ENCODE results near the gene DISC1. TPM values are rescaled to one million over a fixed set of nuclear protein-coding genes. Genes with fewer than 3 reads are reported as not detected.

Gene DISC1
- total RNA-seq, 1 experiment from 2014 or later, result 1.8 TPM

- H3K79me2 ChIP-seq (ENCODE audit: insufficient read depth, low read length), result no peaks in the 10 kb centered on the region
- no TSS peak for BruUV-seq (replicated peaks)
- no peaks in the 10 kb centered on the region for H3K4me1 ChIP-seq (ENCODE audit: control insufficient read depth in 1 of 2, insufficient read depth in 2 of 2, low read length in 2 of 2)
- DNase-seq (ENCODE audit: low read depth, low spot score) (no peak), ATAC-seq (no peak)
- H3K27me3 ChIP-seq (ENCODE audit: insufficient read depth, low read length), result no peaks in the 10 kb centered on the region
- no peak overlapping the region for H2AFZ ChIP-seq (ENCODE audit: low read depth, low read length, poor library complexity, severe bottlenecking)
- intact Hi-C loops (cut with micrococcal nuclease), result no loop called here
- no peaks in the 10 kb centered on the region for H3K9me3 ChIP-seq (ENCODE audit: control insufficient read depth in 1 of 2, insufficient read depth in 1 of 2, low read depth in 1 of 2, low read length in 2 of 2)
- no peak overlapping the region for H3K27ac ChIP-seq (ENCODE audit: low read depth, low read length)
- H3K9ac ChIP-seq (ENCODE audit: low read length), result no peak overlapping the region
- no peak overlapping the region for H3K4me2 ChIP-seq (ENCODE audit: low read length)
- no peaks in the 10 kb centered on the region for H3K36me3 ChIP-seq (ENCODE audit: control insufficient read depth in 1 of 2, insufficient read depth in 2 of 2, low read length in 2 of 2)
- H3K9me2 ChIP-seq (ENCODE audit: insufficient read depth), result no peaks in the 10 kb centered on the region
- TF ChIP-seq MAX (IDR thresholded peaks at IDR 0.05) (no peak), TCF7L2 (IDR thresholded peaks at IDR 0.05; ENCODE audit: borderline replicate concordance, extremely low read depth, insufficient read depth, insufficient read length) (no peak), EZH2phosphoT487 (IDR thresholded peaks at IDR 0.05; ENCODE audit: borderline replicate concordance) (no peak), CBX3 (IDR thresholded peaks at IDR 0.05; ENCODE audit: low read depth) (no peak), EZH2 (IDR thresholded peaks at IDR 0.05) (no peak), ELF1 (IDR thresholded peaks at IDR 0.05; ENCODE audit: borderline replicate concordance, low read depth) (no peak), CTCF (IDR thresholded peaks at IDR 0.05 in 2 of 3, conservative IDR thresholded peaks at IDR 0.05 in 1 of 3; ENCODE audit: borderline replicate concordance in 1 of 3, insufficient read depth in 1 of 3, low read depth in 2 of 3, low read length in 2 of 3) (no peak), POLR2A (IDR thresholded peaks at IDR 0.05; ENCODE audit: borderline replicate concordance, extremely low read depth, insufficient read depth, insufficient read length) (no peak), ZNF274 (IDR thresholded peaks at IDR 0.05; ENCODE audit: low read depth, low read length) (no peak), SIN3A (IDR thresholded peaks at IDR 0.05; ENCODE audit: low read depth) (no peak), ZBTB33 (IDR thresholded peaks at IDR 0.05; ENCODE audit: extremely low read depth, insufficient replicate concordance, low read length) (no peak), JUND (IDR thresholded peaks at IDR 0.05) (no peak), SP1 (IDR thresholded peaks at IDR 0.05; ENCODE audit: low read depth) (no peak), REST (IDR thresholded peaks at IDR 0.05; ENCODE audit: low read depth) (no peak), EGR1 (IDR thresholded peaks at IDR 0.05; ENCODE audit: low read depth) (no peak)
- no peaks in the 10 kb centered on the region for H4K20me1 ChIP-seq (ENCODE audit: insufficient read depth)
- ChIA-PET RAD21 (ENCODE audit: low non-redundant PET in 1 of 2, low total read pairs in 2 of 2, uncharacterized antibody in 2 of 2, unreplicated experiment in 2 of 2) (no interaction called here), POLR2A (no interaction called here), CTCF (no interaction called here)
- no peak overlapping the region for H3K4me3 ChIP-seq (replicated peaks in 1 of 2; ENCODE audit: low read depth in 1 of 2, low read length in 2 of 2)
These were observed 106.5 kb downstream of the DISC1 start for GRCh38 chr1:231733063-231733462.
